HG02938 (cell line): ENCODE data around the gene PLIN5.

Source experiments
- ATAC-seq: cut with Tn5 transposase; IDR thresholded peaks from one replicate; pipeline ENCODE4 v1.9.1; 2021; ENCODE audit warnings: mild to moderate bottlenecking, moderate library complexity; ENCODE audit not compliant: unreplicated experiment

The PLIN5 gene, protein sequence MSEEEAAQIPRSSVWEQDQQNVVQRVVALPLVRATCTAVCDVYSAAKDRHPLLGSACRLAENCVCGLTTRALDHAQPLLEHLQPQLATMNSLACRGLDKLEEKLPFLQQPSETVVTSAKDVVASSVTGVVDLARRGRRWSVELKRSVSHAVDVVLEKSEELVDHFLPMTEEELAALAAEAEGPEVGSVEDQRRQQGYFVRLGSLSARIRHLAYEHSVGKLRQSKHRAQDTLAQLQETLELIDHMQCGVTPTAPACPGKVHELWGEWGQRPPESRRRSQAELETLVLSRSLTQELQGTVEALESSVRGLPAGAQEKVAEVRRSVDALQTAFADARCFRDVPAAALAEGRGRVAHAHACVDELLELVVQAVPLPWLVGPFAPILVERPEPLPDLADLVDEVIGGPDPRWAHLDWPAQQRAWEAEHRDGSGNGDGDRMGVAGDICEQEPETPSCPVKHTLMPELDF

GRCh38 chr19:4534836-4535658, at the start of gene PLIN5:
Gene PLIN5, minus strand, starts transcription at chr19:4535224. Its CDS starts 1,150 bp downstream, at chr19:4534074.
- ATAC-seq, result no peak

- no peak for ATAC-seq
Measured at GRCh38 chr19:4583961-4584669, 49.1 kb upstream of the PLIN5 start.

DNA sequence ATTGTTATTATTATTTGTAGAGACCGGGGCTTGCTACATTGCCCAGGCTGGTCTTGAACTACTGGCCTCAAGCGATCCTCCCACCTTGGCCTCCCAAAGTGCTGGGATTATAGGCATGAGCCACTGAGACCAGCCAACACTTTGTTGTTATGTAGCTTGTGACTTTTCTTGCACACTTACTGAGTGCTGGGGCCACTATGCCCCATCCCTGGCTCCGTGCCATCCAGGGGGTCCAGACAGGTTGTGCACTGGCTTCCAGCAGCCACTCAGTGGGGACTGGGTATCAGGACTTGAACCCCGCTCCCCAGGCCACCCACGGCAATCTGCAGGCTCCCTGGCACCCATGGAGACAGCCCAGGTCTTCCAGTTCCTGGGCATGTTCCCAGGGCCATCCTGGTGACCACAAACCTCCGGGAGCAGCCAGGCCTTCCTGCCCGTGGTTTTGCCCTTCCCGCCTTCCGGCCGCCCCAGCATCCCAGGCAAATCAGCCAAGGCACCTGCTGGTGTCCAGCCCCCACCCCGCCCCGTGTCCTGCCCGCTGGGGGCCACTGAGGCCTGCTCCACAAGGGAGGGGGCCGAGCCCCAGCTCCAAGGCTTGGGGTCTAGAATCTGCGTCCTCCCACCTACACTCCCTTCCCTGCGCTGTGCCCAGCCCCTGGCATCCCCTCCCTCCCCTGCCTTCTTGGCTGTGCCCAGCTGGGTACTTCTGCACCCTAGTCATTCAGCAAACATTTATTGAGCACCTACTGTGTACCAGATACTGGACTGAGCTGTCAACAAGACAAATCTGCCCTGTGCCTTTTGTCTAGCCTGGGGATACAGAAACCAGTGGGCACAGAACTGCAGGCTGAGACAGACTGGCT, 48.2 kb upstream of the PLIN5 start:
- ATAC-seq, result no peak

DNA sequence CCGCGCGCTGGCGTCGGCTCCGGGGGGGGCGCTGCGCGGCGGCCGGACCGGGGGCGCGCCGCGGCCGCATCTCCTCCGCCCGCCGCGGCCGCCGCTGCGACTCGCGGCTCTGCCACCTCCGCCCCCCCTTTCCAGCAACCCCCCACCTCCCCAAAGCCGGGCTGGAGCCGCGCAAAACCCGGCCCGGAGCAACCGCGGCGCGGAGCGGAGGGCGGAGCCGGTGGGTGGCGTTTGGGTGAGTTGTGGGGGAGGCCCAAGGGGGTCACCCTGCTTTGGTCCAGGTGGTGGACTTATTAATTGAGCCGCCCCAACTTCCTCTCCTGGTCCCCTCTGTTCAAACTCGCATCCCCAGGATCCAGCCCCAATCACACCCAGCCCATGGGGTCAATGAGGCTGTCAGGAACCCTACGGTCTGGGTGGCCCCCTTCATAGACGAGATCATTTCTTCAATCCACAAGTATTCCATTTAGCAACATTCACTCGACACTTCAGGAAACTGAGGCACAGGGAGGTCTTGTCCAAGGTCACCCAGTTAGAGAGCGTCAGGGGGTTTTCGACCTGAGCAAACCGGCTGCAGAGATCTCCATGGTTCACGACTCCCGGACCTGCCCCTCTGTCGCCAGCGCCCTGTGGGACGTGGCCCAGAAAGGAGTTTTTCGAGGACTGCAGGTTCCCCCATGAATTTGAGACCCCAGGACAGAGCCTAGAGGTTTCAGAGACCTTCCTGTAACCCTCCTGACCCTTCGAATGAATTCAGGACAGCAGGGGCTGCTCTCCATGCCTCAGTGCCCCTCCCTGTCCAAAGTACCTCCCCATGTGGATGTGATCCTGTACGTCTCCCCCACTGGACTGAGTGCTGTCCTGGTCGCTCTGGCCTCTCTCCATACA, 46.9 kb upstream of the PLIN5 start:
- ATAC-seq, result no peak

GRCh38 chr19:4580961-4581665, 46.1 kb upstream of the PLIN5 start:
- no peak for ATAC-seq

DNA sequence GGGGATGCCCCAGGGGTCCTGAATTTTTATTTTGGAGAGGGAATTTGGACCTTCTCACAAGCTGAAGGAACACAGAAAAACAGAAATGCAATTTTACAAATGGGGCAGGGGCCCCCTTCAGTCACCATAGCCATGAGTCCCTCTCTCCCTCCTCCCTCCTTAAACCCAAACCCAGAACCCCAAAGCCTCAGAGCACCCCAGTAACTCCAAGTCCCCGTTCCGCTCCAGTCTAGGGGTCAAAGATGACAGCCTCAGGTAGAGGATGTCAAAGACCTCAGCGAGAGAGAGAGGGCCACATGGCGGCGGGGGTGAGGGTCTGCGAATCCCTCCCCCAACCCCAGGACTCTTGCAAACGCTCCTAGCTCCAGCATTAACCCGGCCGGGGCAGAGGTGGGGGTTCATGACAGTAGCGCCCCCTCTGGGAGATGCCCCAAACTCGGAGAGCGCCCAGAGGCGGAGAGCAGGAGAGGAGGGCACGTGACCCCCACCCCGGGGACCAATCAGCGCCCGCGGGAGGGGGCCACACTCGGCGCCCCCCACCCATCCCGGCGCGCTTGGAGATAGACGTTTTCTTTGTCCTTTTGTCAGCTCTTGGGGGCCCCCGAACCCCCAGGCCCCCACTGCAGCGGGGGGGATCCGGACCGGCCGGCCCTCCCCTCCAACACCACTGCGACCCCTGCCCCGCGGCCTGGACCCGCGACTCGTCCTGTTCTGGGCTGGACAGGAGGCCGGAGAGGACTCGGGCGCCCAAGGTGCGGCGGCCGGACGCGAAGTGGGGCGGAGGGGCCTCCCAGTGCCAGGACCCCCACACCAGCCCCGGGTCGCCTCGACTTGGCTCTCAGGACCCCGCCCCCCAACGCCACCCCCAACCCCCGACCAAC, 45.2 kb upstream of the PLIN5 start:
- ATAC-seq, result no peak

GRCh38 chr19:4579389-4579788, 44.4 kb upstream of the PLIN5 start:
- ATAC-seq, result no peak

DNA sequence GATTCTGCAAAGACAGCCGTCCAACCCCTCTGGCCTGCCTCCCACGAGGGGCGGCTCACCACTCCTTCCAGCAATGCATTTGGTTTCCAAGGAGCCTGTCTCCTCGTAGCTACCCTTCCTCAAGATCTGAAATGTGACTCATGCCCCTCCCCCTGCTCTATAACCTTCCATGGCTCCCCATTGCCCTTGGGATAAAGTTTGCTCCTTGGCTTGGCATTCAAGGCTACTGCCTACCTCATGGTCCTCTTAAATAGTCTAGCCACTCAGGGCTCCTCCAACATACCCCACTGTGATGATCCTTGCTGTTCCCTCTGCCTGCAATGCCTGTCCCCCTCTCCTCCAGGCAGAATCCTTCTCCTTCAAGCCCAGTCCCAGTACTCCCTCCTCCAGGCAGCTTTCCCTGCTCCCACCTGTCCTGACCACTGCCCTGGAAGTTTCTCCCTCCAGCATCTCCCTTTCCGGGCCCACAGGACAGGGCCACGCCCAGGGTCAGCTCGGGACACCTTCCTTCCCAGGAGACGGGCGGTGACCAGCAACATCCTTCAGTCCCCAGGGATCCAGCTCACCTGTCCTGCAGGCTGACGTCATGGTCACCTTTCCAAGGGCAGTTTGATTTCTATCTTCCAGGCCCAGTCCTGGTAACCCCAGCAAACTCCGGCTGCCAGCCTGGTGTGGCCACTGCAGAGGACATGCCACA, 43.7 kb upstream of the PLIN5 start:
- ATAC-seq, result no peak

- ATAC-seq, result no peak
Measured at GRCh38 chr19:4577020-4577782, 42.2 kb upstream of the PLIN5 start.

- no peak for ATAC-seq
Measured at GRCh38 chr19:4576016-4576933, 41.3 kb upstream of the PLIN5 start.

- no peak for ATAC-seq
Measured at GRCh38 chr19:4575267-4576015, 40.4 kb upstream of the PLIN5 start.

DNA sequence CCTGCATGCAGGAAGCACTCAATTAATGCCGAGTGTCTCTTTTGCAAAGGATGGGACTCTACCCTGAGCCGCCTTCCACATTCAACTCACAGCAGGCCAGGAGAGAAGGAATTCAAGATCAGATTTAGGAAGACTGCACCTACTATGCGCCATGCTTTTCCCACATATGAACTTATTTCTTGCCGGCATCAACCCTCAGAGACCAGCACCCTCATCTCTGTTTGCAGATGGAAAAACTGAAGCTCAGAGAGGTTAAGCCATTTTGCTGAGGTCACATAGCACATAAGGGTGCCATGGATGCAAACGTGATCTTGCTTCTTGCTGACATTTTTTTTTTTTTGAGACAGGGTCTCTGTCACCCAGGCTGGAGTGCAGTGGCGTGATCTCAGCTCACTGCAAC, 38.7 kb upstream of the PLIN5 start:
- no peak for ATAC-seq

DNA sequence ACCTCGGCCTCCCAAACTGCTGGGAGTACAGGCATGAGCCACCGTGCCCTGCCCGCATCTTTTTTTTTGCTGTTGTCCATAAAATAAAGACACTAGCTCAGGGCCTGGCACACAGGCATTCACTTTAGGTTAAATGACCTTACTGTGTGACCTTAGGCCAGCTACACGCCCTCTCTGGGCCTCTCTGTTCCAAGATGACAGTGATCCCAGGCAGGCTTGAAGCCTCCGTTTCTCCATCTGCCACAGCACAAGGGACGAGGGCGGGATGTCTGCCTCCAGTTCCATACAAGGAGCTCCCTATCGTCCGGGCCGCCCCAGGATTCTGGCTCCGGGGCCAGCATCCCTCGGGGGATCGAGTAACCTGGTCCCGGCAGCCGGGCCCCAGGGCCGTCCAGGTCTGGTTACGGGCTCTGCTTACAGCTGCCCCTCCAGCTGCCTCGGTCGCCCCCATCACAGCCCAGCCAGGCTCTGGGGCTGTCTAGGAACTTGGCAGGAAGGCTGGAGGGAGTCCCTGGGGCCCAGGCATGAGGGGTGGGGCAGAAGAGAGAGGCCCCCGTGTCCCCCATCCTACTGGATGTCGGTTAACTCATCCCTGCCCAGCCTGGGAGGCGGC, 36.4 kb upstream of the PLIN5 start:
- no peak for ATAC-seq

- no peak for ATAC-seq
Measured at GRCh38 chr19:4570916-4571304, 35.9 kb upstream of the PLIN5 start.
